Astrocyte (in vitro differentiated cells and primary cell): ENCODE results near the gene TMEM150A.
"Not testable (repeated sequence)": the region's sequence is repeated elsewhere in the genome, so short reads cannot be mapped to it uniquely, and the experiment has no call there.

Experiments
- EZH2 ChIP-seq: IDR thresholded peaks from 2 replicates; pipeline ENCODE4 v1.6.1; 2012; ENCODE audit warnings: mild to moderate bottlenecking, low read length, inconsistent platforms; ENCODE audit not compliant: insufficient read depth
- TF ChIP-seq, protein P1 (sequence below): IDR thresholded peaks from 2 replicates; pipeline ENCODE4 v1.5.1; 2011; ENCODE audit warnings: low read depth, mild to moderate bottlenecking, inconsistent platforms, low read length, moderate library complexity; ENCODE audit not compliant: insufficient read depth

DNA sequence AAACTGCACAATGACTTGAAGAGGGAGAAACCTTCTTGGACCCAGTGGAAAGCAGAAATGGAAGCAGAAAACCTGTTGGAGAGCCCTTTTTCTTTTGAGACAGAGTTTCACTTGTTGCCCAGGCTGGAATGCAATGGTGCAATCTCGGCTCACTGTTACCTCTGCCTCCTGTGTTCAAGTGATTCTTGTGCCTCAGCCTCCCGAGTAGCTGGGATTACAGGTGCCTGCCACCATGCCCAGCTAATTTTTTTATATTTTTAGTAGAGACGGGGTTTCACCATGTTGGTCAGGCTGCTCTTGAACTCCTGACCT, 1.6 kb upstream of the TMEM150A start:
- TF ChIP-seq, protein P1, sequence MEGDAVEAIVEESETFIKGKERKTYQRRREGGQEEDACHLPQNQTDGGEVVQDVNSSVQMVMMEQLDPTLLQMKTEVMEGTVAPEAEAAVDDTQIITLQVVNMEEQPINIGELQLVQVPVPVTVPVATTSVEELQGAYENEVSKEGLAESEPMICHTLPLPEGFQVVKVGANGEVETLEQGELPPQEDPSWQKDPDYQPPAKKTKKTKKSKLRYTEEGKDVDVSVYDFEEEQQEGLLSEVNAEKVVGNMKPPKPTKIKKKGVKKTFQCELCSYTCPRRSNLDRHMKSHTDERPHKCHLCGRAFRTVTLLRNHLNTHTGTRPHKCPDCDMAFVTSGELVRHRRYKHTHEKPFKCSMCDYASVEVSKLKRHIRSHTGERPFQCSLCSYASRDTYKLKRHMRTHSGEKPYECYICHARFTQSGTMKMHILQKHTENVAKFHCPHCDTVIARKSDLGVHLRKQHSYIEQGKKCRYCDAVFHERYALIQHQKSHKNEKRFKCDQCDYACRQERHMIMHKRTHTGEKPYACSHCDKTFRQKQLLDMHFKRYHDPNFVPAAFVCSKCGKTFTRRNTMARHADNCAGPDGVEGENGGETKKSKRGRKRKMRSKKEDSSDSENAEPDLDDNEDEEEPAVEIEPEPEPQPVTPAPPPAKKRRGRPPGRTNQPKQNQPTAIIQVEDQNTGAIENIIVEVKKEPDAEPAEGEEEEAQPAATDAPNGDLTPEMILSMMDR = not testable (repeated sequence)
- TF ChIP-seq EZH2 = not testable (repeated sequence)
